ENCODE data around the gene CHST3.

DNA sequence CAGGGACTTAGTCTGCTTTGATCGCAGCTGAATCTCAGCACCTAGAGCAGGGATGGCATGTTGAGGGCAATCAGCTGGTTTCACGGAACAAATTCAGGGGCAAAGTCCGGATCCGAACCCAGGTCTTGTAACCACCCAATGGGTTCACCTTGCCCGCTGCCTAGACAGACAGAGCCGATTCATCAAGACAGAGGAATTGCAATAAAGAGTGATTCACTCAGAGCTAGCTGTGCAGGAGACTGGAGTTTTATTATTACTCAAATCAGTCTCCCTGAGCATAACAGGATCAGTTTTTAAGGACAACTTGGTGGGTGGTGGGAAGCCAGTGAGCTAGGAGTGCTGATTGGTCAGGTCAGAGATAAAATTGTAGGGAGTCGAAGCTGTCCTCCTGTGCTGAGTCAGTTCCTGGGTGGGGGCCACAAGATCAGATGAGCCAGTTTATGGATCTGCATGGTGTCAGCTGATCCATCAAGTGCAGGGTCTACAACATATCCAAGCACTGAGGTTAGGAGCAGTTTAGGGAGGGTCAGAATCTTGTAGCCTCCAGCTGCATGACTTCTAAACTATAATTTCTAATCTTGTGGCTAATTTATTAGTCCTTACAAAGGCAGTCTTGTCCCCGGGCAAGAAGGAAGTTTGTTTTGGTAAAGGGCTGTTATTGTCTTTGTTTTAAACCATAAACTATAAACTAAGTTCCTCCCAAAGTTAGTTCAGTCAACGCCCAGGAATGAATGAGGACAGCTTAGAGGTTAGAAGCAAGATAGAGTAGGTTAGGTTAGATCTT lies 43.5 kb upstream of the CHST3 start:
- TF ChIP-seq, protein P1, sequence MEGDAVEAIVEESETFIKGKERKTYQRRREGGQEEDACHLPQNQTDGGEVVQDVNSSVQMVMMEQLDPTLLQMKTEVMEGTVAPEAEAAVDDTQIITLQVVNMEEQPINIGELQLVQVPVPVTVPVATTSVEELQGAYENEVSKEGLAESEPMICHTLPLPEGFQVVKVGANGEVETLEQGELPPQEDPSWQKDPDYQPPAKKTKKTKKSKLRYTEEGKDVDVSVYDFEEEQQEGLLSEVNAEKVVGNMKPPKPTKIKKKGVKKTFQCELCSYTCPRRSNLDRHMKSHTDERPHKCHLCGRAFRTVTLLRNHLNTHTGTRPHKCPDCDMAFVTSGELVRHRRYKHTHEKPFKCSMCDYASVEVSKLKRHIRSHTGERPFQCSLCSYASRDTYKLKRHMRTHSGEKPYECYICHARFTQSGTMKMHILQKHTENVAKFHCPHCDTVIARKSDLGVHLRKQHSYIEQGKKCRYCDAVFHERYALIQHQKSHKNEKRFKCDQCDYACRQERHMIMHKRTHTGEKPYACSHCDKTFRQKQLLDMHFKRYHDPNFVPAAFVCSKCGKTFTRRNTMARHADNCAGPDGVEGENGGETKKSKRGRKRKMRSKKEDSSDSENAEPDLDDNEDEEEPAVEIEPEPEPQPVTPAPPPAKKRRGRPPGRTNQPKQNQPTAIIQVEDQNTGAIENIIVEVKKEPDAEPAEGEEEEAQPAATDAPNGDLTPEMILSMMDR (conservative IDR thresholded peaks at IDR 0.05): no peak
- TF ChIP-seq ZFX (IDR thresholded peaks at IDR 0.05): no peak

All from C4-2B (cell line).